Mesendoderm (in vitro differentiated cells): ENCODE data around the gene SIAH3.
A peak's percentile ranks its signal among the peaks of the same experiment; 100 is the strongest.

ENCODE experiments used
- DNase-seq: peaks from one replicate; pipeline ENCODE4 v3.0.0; 2013
- H2AK5ac ChIP-seq: 2 replicates; pipeline ENCODE4 v1.6.1; 2013; ENCODE audit warnings: low read length, inconsistent platforms
- H2BK120ac ChIP-seq: 2 replicates; pipeline ENCODE4 v1.6.1; 2013; ENCODE audit warnings: low read depth, mild to moderate bottlenecking, low read length, moderate library complexity, mixed read lengths
- H2BK15ac ChIP-seq: replicated peaks from 2 replicates; pipeline ENCODE4 v1.6.1; 2013; ENCODE audit warnings: low read depth, mild to moderate bottlenecking, moderate library complexity
- H2BK5ac ChIP-seq: 2 replicates; pipeline ENCODE4 v1.6.1; 2013; ENCODE audit warnings: low read length, inconsistent platforms
- H3K18ac ChIP-seq: 2 replicates; pipeline ENCODE4 v1.6.1; 2013; ENCODE audit warnings: mild to moderate bottlenecking, low read length, mixed read lengths
- H3K23ac ChIP-seq: one replicate; pipeline ENCODE4 v1.6.1; 2013; ENCODE audit warnings: low read length
- H3K27ac ChIP-seq: 2 replicates; pipeline ENCODE4 v1.5.1; 2013; ENCODE audit warnings: low read depth, mild to moderate bottlenecking, inconsistent platforms, low read length, moderate library complexity
- H3K27me3 ChIP-seq: 2 replicates; pipeline ENCODE4 v1.6.1; 2013; ENCODE audit warnings: low read length, control low read depth, mild to moderate bottlenecking, inconsistent platforms; ENCODE audit not compliant: insufficient read depth, poor library complexity
- H3K36me3 ChIP-seq: 2 replicates; pipeline ENCODE4 v1.6.1; 2013; ENCODE audit warnings: low read length, inconsistent platforms; ENCODE audit not compliant: control insufficient read depth, insufficient read depth
- H3K4ac ChIP-seq: one replicate; pipeline ENCODE4 v1.6.1; 2013; ENCODE audit warnings: low read depth, mild to moderate bottlenecking, low read length, moderate library complexity
- H3K4me1 ChIP-seq: 2 replicates; pipeline ENCODE4 v1.6.1; 2013; ENCODE audit warnings: low read depth, low read length, inconsistent platforms; ENCODE audit not compliant: control insufficient read depth
- H3K4me2 ChIP-seq: 2 replicates; pipeline ENCODE4 v1.6.1; 2013; ENCODE audit warnings: low read length
- H3K4me3 ChIP-seq: 2 replicates; pipeline ENCODE4 v1.5.1; 2013; ENCODE audit warnings: mild to moderate bottlenecking, low read length
- H3K56ac ChIP-seq: one replicate; pipeline ENCODE4 v1.6.1; 2013; ENCODE audit warnings: low read length
- H3K79me1 ChIP-seq: 2 replicates; pipeline ENCODE4 v1.6.1; 2013; ENCODE audit warnings: low read length, inconsistent platforms
- H3K79me2 ChIP-seq: 2 replicates; pipeline ENCODE4 v1.6.1; 2013; ENCODE audit warnings: mild to moderate bottlenecking, low read length; ENCODE audit not compliant: control insufficient read depth, insufficient read depth
- H3K9ac ChIP-seq: 2 replicates; pipeline ENCODE4 v1.6.1; 2013; ENCODE audit warnings: low read length, inconsistent platforms
- H4K5ac ChIP-seq: one replicate; pipeline ENCODE4 v1.6.1; 2013; ENCODE audit warnings: low read length
- H4K8ac ChIP-seq: one replicate; pipeline ENCODE4 v1.6.1; 2013; ENCODE audit warnings: low read depth, mild to moderate bottlenecking, control low read depth, low read length, moderate library complexity
- WGBS: extraction: QIAGEN DNeasy Blood & Tissue Kit; methylation state at CpG from one replicate; pipeline ENCODE4 v1.1.7; 2013; ENCODE audit warnings: low lambda C conversion rate, missing lambda C conversion rate; ENCODE audit not compliant: insufficient coverage; ENCODE audit errors: extremely low coverage; 5-methylcytosine and 5-hydroxymethylcytosine counted together

The SIAH3 gene

GRCh38 chr13:45737571-45738017 lies 114.0 kb downstream of the SIAH3 start:
- no peak overlapping the region for H2BK5ac ChIP-seq
- DNase-seq: peak; percentile 94
- H3K27me3 ChIP-seq: no peaks in the 10 kb centered on the region
- no peak overlapping the region for H3K56ac ChIP-seq
- H3K27ac ChIP-seq: no peak overlapping the region
- H2AK5ac ChIP-seq: no peak overlapping the region
- no peak overlapping the region for H3K18ac ChIP-seq
- no CpG with 5 or more reads among the region's 2 CpGs for WGBS
- no peaks in the 10 kb centered on the region for H3K4me1 ChIP-seq
- H3K9ac ChIP-seq: no peak overlapping the region
- H3K4me3 ChIP-seq: no peak overlapping the region
- no peak overlapping the region for H4K8ac ChIP-seq
- H3K4me2 ChIP-seq: no peak overlapping the region
- no peak overlapping the region for H2BK15ac ChIP-seq
- no peak overlapping the region for H2BK120ac ChIP-seq
- no peak overlapping the region for H4K5ac ChIP-seq
- no peaks in the 10 kb centered on the region for H3K36me3 ChIP-seq
- no peaks in the 10 kb centered on the region for H3K79me1 ChIP-seq
- no peaks in the 10 kb centered on the region for H3K79me2 ChIP-seq
- no peak overlapping the region for H3K23ac ChIP-seq
- H3K4ac ChIP-seq: no peak overlapping the region

GRCh38 chr13:45733361-45733760 lies 118.2 kb downstream of the SIAH3 start:
- no peak overlapping the region for H4K5ac ChIP-seq
- H3K4me1 ChIP-seq: no peaks in the 10 kb centered on the region
- no peak overlapping the region for H2AK5ac ChIP-seq
- no peak overlapping the region for H4K8ac ChIP-seq
- H3K9ac ChIP-seq: no peak overlapping the region
- WGBS: no CpG with 5 or more reads among the region's 5 CpGs
- no peak overlapping the region for H3K4ac ChIP-seq
- no peaks in the 10 kb centered on the region for H3K79me1 ChIP-seq
- H3K27me3 ChIP-seq: no peaks in the 10 kb centered on the region
- H3K4me3 ChIP-seq: no peak overlapping the region
- DNase-seq: no peak
- H2BK5ac ChIP-seq: no peak overlapping the region
- no peak overlapping the region for H3K4me2 ChIP-seq
- no peaks in the 10 kb centered on the region for H3K79me2 ChIP-seq
- no peak overlapping the region for H2BK15ac ChIP-seq
- H2BK120ac ChIP-seq: no peak overlapping the region
- no peak overlapping the region for H3K23ac ChIP-seq
- no peaks in the 10 kb centered on the region for H3K36me3 ChIP-seq
- H3K18ac ChIP-seq: no peak overlapping the region
- no peak overlapping the region for H3K56ac ChIP-seq
- H3K27ac ChIP-seq: no peak overlapping the region

GRCh38 chr13:45732916-45733315 lies 118.6 kb downstream of the SIAH3 start:
- Histone ChIP-seq H3K56ac (no peak overlapping the region), H2BK5ac (no peak overlapping the region), H3K79me2 (no peaks in the 10 kb centered on the region), H4K8ac (no peak overlapping the region), H3K79me1 (no peaks in the 10 kb centered on the region), H3K9ac (no peak overlapping the region), H2BK15ac (no peak overlapping the region), H3K18ac (no peak overlapping the region), H2BK120ac (no peak overlapping the region), H3K4me2 (no peak overlapping the region), H3K27ac (no peak overlapping the region), H3K23ac (no peak overlapping the region), H3K36me3 (no peaks in the 10 kb centered on the region), H4K5ac (no peak overlapping the region), H3K4me1 (no peaks in the 10 kb centered on the region), H3K4ac (no peak overlapping the region), H3K27me3 (no peaks in the 10 kb centered on the region), H3K4me3 (no peak overlapping the region), H2AK5ac (no peak overlapping the region)
- no peak for DNase-seq
- WGBS: no CpG with 5 or more reads among the region's 5 CpGs

- no peak overlapping the region for H4K5ac ChIP-seq
- no peak overlapping the region for H3K18ac ChIP-seq
- no peaks in the 10 kb centered on the region for H3K79me2 ChIP-seq
- H2AK5ac ChIP-seq: no peak overlapping the region
- H3K9ac ChIP-seq: no peak overlapping the region
- H3K4me1 ChIP-seq: no peaks in the 10 kb centered on the region
- H3K4me2 ChIP-seq: no peak overlapping the region
- no peak overlapping the region for H3K4ac ChIP-seq
- no peak for DNase-seq
- H3K56ac ChIP-seq: no peak overlapping the region
- H2BK120ac ChIP-seq: no peak overlapping the region
- no peaks in the 10 kb centered on the region for H3K79me1 ChIP-seq
- H2BK5ac ChIP-seq: no peak overlapping the region
- no peak overlapping the region for H3K4me3 ChIP-seq
- no peak overlapping the region for H3K27ac ChIP-seq
- H4K8ac ChIP-seq: no peak overlapping the region
- no peak overlapping the region for H3K23ac ChIP-seq
- no peak overlapping the region for H2BK15ac ChIP-seq
- H3K36me3 ChIP-seq: no peaks in the 10 kb centered on the region
- no CpG with 5 or more reads among the region's 3 CpGs for WGBS
- H3K27me3 ChIP-seq: no peaks in the 10 kb centered on the region
These were observed 120.1 kb downstream of the SIAH3 start for GRCh38 chr13:45731455-45731854.

GRCh38 chr13:45728759-45729158 lies 122.8 kb downstream of the SIAH3 start:
- Histone ChIP-seq H3K4me2 (no peak overlapping the region), H3K23ac (no peak overlapping the region), H3K36me3 (no peaks in the 10 kb centered on the region), H3K79me1 (no peaks in the 10 kb centered on the region), H3K9ac (no peak overlapping the region), H3K4me3 (no peak overlapping the region), H3K27me3 (no peaks in the 10 kb centered on the region), H3K27ac (no peak overlapping the region), H3K18ac (no peak overlapping the region), H4K5ac (no peak overlapping the region), H2BK15ac (no peak overlapping the region), H3K56ac (no peak overlapping the region), H2BK120ac (no peak overlapping the region), H4K8ac (no peak overlapping the region), H3K79me2 (no peaks in the 10 kb centered on the region), H2BK5ac (no peak overlapping the region), H3K4ac (no peak overlapping the region), H3K4me1 (peaks cover 2% of the 10 kb centered on the region), H2AK5ac (no peak overlapping the region)
- DNase-seq: peak; percentile 91
- no CpG with 5 or more reads among the region's 6 CpGs for WGBS
